PC-3 (cell line): ENCODE data around the gene PDZD7. TPM values are rescaled to one million over a fixed set of nuclear protein-coding genes. Genes with fewer than 3 reads are reported as not detected.

ENCODE experiments used
- ATAC-seq: fragments of 200-7000 bp; cut with Tn5 transposase; 2 replicates; pipeline ENCODE4 v1.9.1; 2020; ENCODE audit warnings: mild to moderate bottlenecking, moderate library complexity
- BruUV-seq: library from RNA; stranded (reverse); fragments of 400-500 nt; replicated peaks from 2 replicates; lab custom pipeline; 2021; lab: Mats Ljungman, UMichigan
- CTCF ChIA-PET: fragments of 300-600 bp; sonication (Branson Sonifier 250); formaldehyde crosslinking; loops from one replicate; lab custom pipeline; 2022; ENCODE audit warnings: antibody characterized with exemption; lab: Charles Lee
- POLR2A ChIA-PET: fragments of 300-600 bp; sonication (Branson Sonifier 250); formaldehyde crosslinking; loops from one replicate; lab custom pipeline; 2022; ENCODE audit warnings: antibody characterized with exemption; ENCODE audit not compliant: unreplicated experiment; lab: Charles Lee
- DNase-seq: peaks from one replicate; pipeline ENCODE4 v3.0.0-alpha.2; 2015
- H2AFZ ChIP-seq: fragments of 300-600 bp; sonication (generic); 2 replicates; pipeline ENCODE4 v1.6.0; 2016; ENCODE audit warnings: antibody characterized with exemption, low read length
- H3F3A ChIP-seq: fragments of 300-600 bp; sonication (generic); one replicate; pipeline ENCODE4 v1.6.0; 2017; ENCODE audit warnings: antibody characterized with exemption, low read length, control low read depth, mild to moderate bottlenecking; ENCODE audit not compliant: unreplicated experiment
- H3K27ac ChIP-seq: fragments of 300-600 bp; sonication (generic); 2 replicates; pipeline ENCODE4 v1.5.1; 2016; ENCODE audit warnings: mild to moderate bottlenecking, low read length
- H3K27me3 ChIP-seq: fragments of 300-600 bp; sonication (generic); 2 replicates; pipeline ENCODE4 v1.6.1; 2016; ENCODE audit warnings: low read length, mixed read lengths
- H3K36me3 ChIP-seq: fragments of 300-600 bp; sonication (generic); 2 replicates; pipeline ENCODE4 v1.6.1; 2016; ENCODE audit warnings: low read depth, mixed run types, low read length, mixed read lengths
- H3K4me1 ChIP-seq: fragments of 300-600 bp; sonication (generic); 2 replicates; pipeline ENCODE4 v1.5.1; 2016; ENCODE audit warnings: low read length; ENCODE audit not compliant: insufficient read depth
- H3K4me2 ChIP-seq: fragments of 300-600 bp; sonication (generic); 2 replicates; pipeline ENCODE4 v1.6.0; 2016; ENCODE audit warnings: low read length
- H3K4me3 ChIP-seq: fragments of 300-600 bp; sonication (generic); 2 replicates; pipeline ENCODE4 v1.5.1; 2016; ENCODE audit warnings: mild to moderate bottlenecking, low read length, mixed read lengths
- H3K79me2 ChIP-seq: fragments of 300-600 bp; sonication (generic); 2 replicates; pipeline ENCODE4 v1.6.1; 2017; ENCODE audit warnings: low read length, mixed read lengths
- H3K9ac ChIP-seq: fragments of 300-600 bp; sonication (generic); 2 replicates; pipeline ENCODE4 v1.6.0; 2016; ENCODE audit warnings: mild to moderate bottlenecking, low read length
- H3K9me2 ChIP-seq: fragments of 300-600 bp; sonication (generic); replicated peaks from 2 replicates; pipeline ENCODE4 v1.6.1; 2016; ENCODE audit warnings: mixed run types, low read length, mixed read lengths
- H3K9me3 ChIP-seq: fragments of 300-600 bp; sonication (generic); 2 replicates; pipeline ENCODE4 v1.6.1; 2016; ENCODE audit warnings: low read length, mixed read lengths
- H4K20me1 ChIP-seq: fragments of 300-600 bp; sonication (generic); 2 replicates; pipeline ENCODE4 v1.6.1; 2016; ENCODE audit warnings: low read length, mixed read lengths
- EZH2 ChIP-seq: fragments of 300-600 bp; sonication (generic); IDR thresholded peaks from one replicate; pipeline ENCODE4 v1.6.1; 2017; ENCODE audit warnings: antibody characterized with exemption, mild to moderate bottlenecking, low read length; ENCODE audit not compliant: unreplicated experiment
- EZH2phosphoT487 ChIP-seq: fragments of 300-600 bp; sonication (generic); IDR thresholded peaks from 2 replicates; pipeline ENCODE4 v1.6.1; 2018; ENCODE audit warnings: mild to moderate bottlenecking, antibody characterized with exemption, low read length, borderline replicate concordance
- intact Hi-C: fragments of 100-400 bp; cut with micrococcal nuclease; formaldehyde crosslinking; loops from 2 replicates; pipeline ENCODE4 v1.9.0; 2023
- total RNA-seq: library from RNA; depleted of rRNA; stranded (reverse); fragments of >200 nt; gene quantifications from 2 replicates; pipeline ENCODE4 v1.2.3, GENCODE V29; 2014
- TF ChIP-seq, protein P1 (sequence below): fragments of 300-600 bp; sonication (generic); conservative IDR thresholded peaks from 2 replicates; pipeline ENCODE4 v1.5.1; 2017; ENCODE audit warnings: antibody characterized with exemption, low read depth, mild to moderate bottlenecking, low read length

The PDZD7 gene
- total RNA-seq, 1 experiment from 2014 or later = 2.8 TPM

DNA sequence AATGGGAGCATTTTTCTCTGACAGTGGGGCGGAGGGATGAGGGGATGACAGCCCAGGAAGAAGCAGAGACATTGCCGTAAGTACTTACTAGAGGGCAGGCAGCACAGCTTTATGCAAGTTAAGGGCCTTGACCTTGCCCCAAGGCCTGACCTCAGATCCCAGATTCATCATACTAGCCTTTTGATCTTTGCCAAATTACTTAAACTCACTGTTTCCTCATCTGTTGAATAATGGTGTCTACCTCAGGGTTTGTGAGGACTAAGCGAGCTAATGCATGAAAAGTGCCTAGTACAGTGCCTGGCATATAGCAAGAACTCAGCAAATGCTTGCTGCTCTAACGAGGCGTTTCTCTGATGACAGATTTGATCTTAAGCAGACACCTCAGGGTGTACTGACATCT, 65.1 kb downstream of the PDZD7 start:
- peaks cover 5% of the 10 kb centered on the region for H3K36me3 ChIP-seq
- no peaks in the 10 kb centered on the region for H3K9me2 ChIP-seq
- no peaks in the 10 kb centered on the region for H3K79me2 ChIP-seq
- no peak overlapping the region for H3K27ac ChIP-seq
- ChIA-PET CTCF (no interaction called here), POLR2A (no interaction called here)
- H3K4me1 ChIP-seq = peaks cover 6% of the 10 kb centered on the region; the same call in 1 of the 2 replicates
- H3F3A ChIP-seq = no peaks in the 10 kb centered on the region
- no peaks in the 10 kb centered on the region for H3K27me3 ChIP-seq
- H4K20me1 ChIP-seq = no peaks in the 10 kb centered on the region
- TF ChIP-seq EZH2 = no peak
- TF ChIP-seq, protein P1, sequence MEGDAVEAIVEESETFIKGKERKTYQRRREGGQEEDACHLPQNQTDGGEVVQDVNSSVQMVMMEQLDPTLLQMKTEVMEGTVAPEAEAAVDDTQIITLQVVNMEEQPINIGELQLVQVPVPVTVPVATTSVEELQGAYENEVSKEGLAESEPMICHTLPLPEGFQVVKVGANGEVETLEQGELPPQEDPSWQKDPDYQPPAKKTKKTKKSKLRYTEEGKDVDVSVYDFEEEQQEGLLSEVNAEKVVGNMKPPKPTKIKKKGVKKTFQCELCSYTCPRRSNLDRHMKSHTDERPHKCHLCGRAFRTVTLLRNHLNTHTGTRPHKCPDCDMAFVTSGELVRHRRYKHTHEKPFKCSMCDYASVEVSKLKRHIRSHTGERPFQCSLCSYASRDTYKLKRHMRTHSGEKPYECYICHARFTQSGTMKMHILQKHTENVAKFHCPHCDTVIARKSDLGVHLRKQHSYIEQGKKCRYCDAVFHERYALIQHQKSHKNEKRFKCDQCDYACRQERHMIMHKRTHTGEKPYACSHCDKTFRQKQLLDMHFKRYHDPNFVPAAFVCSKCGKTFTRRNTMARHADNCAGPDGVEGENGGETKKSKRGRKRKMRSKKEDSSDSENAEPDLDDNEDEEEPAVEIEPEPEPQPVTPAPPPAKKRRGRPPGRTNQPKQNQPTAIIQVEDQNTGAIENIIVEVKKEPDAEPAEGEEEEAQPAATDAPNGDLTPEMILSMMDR = no peak
- no peak for TF ChIP-seq EZH2phosphoT487
- no peak overlapping the region for H3K4me2 ChIP-seq
- H3K4me3 ChIP-seq = no peak overlapping the region
- BruUV-seq = no TSS peak
- intact Hi-C loops = no loop called here
- no peak for ATAC-seq
- no peak overlapping the region for H3K9ac ChIP-seq
- no peak for DNase-seq
- no peak overlapping the region for H2AFZ ChIP-seq
- H3K9me3 ChIP-seq = no peaks in the 10 kb centered on the region

DNA sequence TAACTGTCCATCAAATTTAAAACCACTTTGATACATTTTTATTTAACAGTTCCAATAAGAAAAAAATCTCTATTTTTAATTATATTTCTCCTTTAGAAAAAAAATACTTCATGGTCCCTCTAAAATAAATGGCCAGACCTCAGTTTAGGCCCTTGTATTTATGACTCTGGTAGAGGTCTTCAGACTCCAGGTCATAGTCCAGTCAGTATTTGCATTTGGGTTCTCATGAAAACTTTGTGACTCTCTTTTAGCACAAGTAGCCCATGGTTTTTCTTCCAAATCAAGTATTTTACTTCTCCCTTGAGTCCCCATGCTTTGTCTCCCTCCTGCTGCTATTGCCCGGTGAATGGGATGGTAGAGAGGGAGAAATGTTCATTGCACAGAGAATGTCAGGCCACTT, 67.1 kb downstream of the PDZD7 start:
- BruUV-seq = no TSS peak
- no peak for TF ChIP-seq EZH2phosphoT487
- TF ChIP-seq, protein P1 = no peak
- TF ChIP-seq EZH2 = no peak
- Histone ChIP-seq H3K79me2 (no peaks in the 10 kb centered on the region), H3F3A (no peaks in the 10 kb centered on the region), H3K9me3 (no peaks in the 10 kb centered on the region), H3K27me3 (no peaks in the 10 kb centered on the region), H3K4me3 (no peak overlapping the region), H3K36me3 (peaks cover 17% of the 10 kb centered on the region), H4K20me1 (no peaks in the 10 kb centered on the region), H3K4me2 (no peak overlapping the region), H3K27ac (no peak overlapping the region), H3K9ac (no peak overlapping the region), H3K4me1 (peaks cover 6% of the 10 kb centered on the region; the same call in 1 of the 2 replicates), H2AFZ (no peak overlapping the region), H3K9me2 (no peaks in the 10 kb centered on the region)
- POLR2A ChIA-PET = no interaction called here
- intact Hi-C loops = no loop called here
- CTCF ChIA-PET = no interaction called here
- no peak for DNase-seq
- ATAC-seq = no peak

DNA sequence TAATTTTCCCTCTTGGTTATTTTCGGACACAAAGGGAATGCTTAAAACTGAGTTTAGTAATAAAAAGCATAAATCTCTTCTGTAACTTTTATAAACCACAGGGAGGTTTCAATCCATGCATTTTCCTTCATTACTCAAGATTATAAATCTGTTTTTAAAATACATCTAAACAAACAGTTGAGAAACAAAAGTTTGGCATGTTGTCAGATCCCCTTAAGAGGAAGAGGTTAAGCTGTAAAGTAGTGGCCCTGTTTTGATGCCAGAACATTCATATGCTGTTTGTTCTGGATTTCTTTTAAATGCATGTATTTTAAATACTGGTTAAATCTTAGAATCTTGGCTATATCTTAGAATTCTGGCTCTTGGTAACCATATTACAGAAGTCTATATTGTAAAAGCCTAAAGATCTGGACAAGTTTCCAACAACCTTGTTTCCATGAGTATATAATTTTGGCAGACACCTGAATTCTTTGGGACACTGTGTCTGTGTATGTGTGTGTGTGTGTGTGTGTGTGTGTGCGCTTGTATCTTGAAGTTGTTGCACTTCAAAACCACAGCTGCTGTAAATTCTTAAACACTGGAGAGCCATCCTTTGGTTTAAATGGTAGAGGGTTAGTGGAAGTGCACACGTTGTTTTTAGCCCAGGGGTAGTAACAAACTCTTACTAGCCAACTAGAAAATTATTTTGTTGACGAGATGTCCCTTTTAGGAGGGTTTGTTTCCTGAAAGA, 68.4 kb downstream of the PDZD7 start:
- no peaks in the 10 kb centered on the region for H3F3A ChIP-seq
- intact Hi-C loops = no loop called here
- no peaks in the 10 kb centered on the region for H3K79me2 ChIP-seq
- no peaks in the 10 kb centered on the region for H3K9me3 ChIP-seq
- TF ChIP-seq EZH2phosphoT487 (no peak), EZH2 (no peak)
- TF ChIP-seq, protein P1 = no peak
- DNase-seq (no peak), ATAC-seq (no peak)
- no peak overlapping the region for H2AFZ ChIP-seq
- H3K9me2 ChIP-seq = no peaks in the 10 kb centered on the region
- peaks cover 24% of the 10 kb centered on the region for H3K36me3 ChIP-seq
- no peaks in the 10 kb centered on the region for H3K27me3 ChIP-seq
- H3K27ac ChIP-seq = no peak overlapping the region
- POLR2A ChIA-PET = no interaction called here
- CTCF ChIA-PET = no interaction called here
- BruUV-seq = no TSS peak
- no peak overlapping the region for H3K9ac ChIP-seq
- no peaks in the 10 kb centered on the region for H3K4me1 ChIP-seq
- no peaks in the 10 kb centered on the region for H4K20me1 ChIP-seq
- no peak overlapping the region for H3K4me3 ChIP-seq
- H3K4me2 ChIP-seq = no peak overlapping the region
